Tibial nerve (tissue), 4 donors: Measurements from ENCODE around the gene CACTIN. TPM values are rescaled to one million over a fixed set of nuclear protein-coding genes. Genes with fewer than 3 reads are reported as not detected.
A peak's percentile ranks its signal among the peaks of the same experiment; 100 is the strongest.

Source experiments
- DNase-seq, 2 donors: peaks; one replicate each; pipeline ENCODE4 v3.0.0-alpha.2; 2019; ENCODE audit warnings: low spot score in 2 of 2
- H3K27ac ChIP-seq, 4 donors: fragments of 200-600 bp; sonication (generic) in 3 of 4; one replicate each; pipeline ENCODE4 v1.5.1; 2017 to 2019; ENCODE audit warnings: mild to moderate bottlenecking in 1 of 4
- H3K27me3 ChIP-seq, 2 donors: fragments of 200-600 bp; sonication (generic) in 1 of 2; one replicate each; pipeline versions ENCODE4 v1.5.1 to v1.6.0; 2017 to 2019
- H3K36me3 ChIP-seq, 3 donors: fragments of 200-600 bp; sonication (generic); one replicate each; pipeline ENCODE4 v1.5.1; 2018 to 2019
- H3K4me1 ChIP-seq, 4 donors: fragments of 200-600 bp; sonication (generic) in 3 of 4; one replicate each; pipeline ENCODE4 v1.5.1; 2017 to 2019
- H3K4me3 ChIP-seq, 4 donors: fragments of 200-600 bp; sonication (generic) in 3 of 4; one replicate each; pipeline ENCODE4 v1.5.1; 2017 to 2019; ENCODE audit warnings: mild to moderate bottlenecking in 1 of 4, moderate library complexity in 1 of 4
- H3K9me3 ChIP-seq, 4 donors: fragments of 200-600 bp; sonication (generic) in 3 of 4; one replicate each; pipeline ENCODE4 v1.5.1; 2017 to 2019
- CTCF ChIP-seq, 5 experiments: fragments of 200-600 bp in 3 of 5; fragments of 450-650 bp in 2 of 5; sonication (generic) in 3 of 5; IDR thresholded peaks; one replicate each; pipeline ENCODE4 v1.5.1; 2016 to 2019; ENCODE audit warnings: antibody characterized with exemption in 5 of 5, mild to moderate bottlenecking in 3 of 5, moderate library complexity in 2 of 5
- EP300 ChIP-seq, 2 donors: sonication (generic); formaldehyde crosslinking; IDR thresholded peaks; one replicate each; pipeline ENCODE4 v1.6.1; 2017; ENCODE audit warnings: antibody characterized with exemption in 2 of 2, mild to moderate bottlenecking in 1 of 2
- POLR2A ChIP-seq, 2 donors: fragments of 450-650 bp; IDR thresholded peaks; one replicate each; pipeline ENCODE4 v1.6.1; 2017; ENCODE audit warnings: antibody characterized with exemption in 2 of 2, mild to moderate bottlenecking in 2 of 2, moderate library complexity in 2 of 2
- WGBS, 2 donors: methylation state at CpG; one replicate each; pipeline ENCODE4 v1.1.5; 2018; 5-methylcytosine and 5-hydroxymethylcytosine counted together
- total RNA-seq, 4 donors: library from RNA; depleted of rRNA; stranded (reverse); fragments of >200 nt; gene quantifications; one replicate each; pipeline ENCODE4 v1.1.0, GENCODE V29; 2016

The CACTIN gene
- total RNA-seq, 4 donors from 2014 or later, result 22.9 to 59.1 (median 42.7) TPM

GRCh38 chr19:3672575-3672948 is 46.0 kb upstream of the CACTIN start:
- H3K4me1 ChIP-seq, result peaks cover 5 to 50% (median 42%) of the 10 kb centered on the region in 4 donors
- 89 to 90% methylated on average over 6 of the region's 8 CpGs for WGBS, 2 donors

GRCh38 chr19:3671680-3672574 is 45.3 kb upstream of the CACTIN start:
- Histone ChIP-seq H3K27ac (peak overlapping the region; percentile 90 to 99 (median 93)), H3K36me3 (peaks cover 0 to 27% (median 0%) of the 10 kb centered on the region in 3 donors), H3K4me1 (peaks cover 5 to 53% (median 42%) of the 10 kb centered on the region in 4 donors), H3K4me3 (peak overlapping the region in 1 of 4 donors; percentile 36), H3K27me3 (no peaks in the 10 kb centered on the region), H3K9me3 (peaks cover 0 to 12% (median 0%) of the 10 kb centered on the region in 4 donors)
- no peak for DNase-seq
- WGBS, 2 donors, result 47 to 57% methylated on average over 28 to 40 of the region's 40 CpGs
- peak in 1 of 5 experiments; percentile 7 for TF ChIP-seq CTCF (IDR thresholded peaks at IDR 0.05)
- TF ChIP-seq EP300 (IDR thresholded peaks at IDR 0.05), result no peak

More at GRCh38 chr19:3672575-3672948, 46.0 kb upstream of the CACTIN start:
- H3K36me3 ChIP-seq, result peaks cover 0 to 24% (median 0%) of the 10 kb centered on the region in 3 donors
- no peak for TF ChIP-seq CTCF (IDR thresholded peaks at IDR 0.05)
- TF ChIP-seq POLR2A (IDR thresholded peaks at IDR 0.05), result no peak
- no peak for TF ChIP-seq EP300 (IDR thresholded peaks at IDR 0.05)
- peak overlapping the region; percentile 90 to 99 (median 93) for H3K27ac ChIP-seq
- no peak for DNase-seq
- no peak overlapping the region for H3K4me3 ChIP-seq
- H3K9me3 ChIP-seq, result peaks cover 0 to 12% (median 0%) of the 10 kb centered on the region in 4 donors
- no peaks in the 10 kb centered on the region for H3K27me3 ChIP-seq

GRCh38 chr19:3670796-3671679 is 44.4 kb upstream of the CACTIN start:
- WGBS, 2 donors, result 14 to 16% methylated on average over 40 to 44 of the region's 45 CpGs
- peaks cover 0 to 12% (median 0%) of the 10 kb centered on the region in 4 donors for H3K9me3 ChIP-seq
- no peaks in the 10 kb centered on the region for H3K27me3 ChIP-seq
- H3K4me1 ChIP-seq, result peaks cover 5 to 57% (median 42%) of the 10 kb centered on the region in 4 donors
- TF ChIP-seq CTCF (IDR thresholded peaks at IDR 0.05) (no peak), EP300 (IDR thresholded peaks at IDR 0.05) (peak; percentile 82 to 83), POLR2A (IDR thresholded peaks at IDR 0.05) (peak in 1 of 2 donors; percentile 15)
- H3K36me3 ChIP-seq, result peaks cover 0 to 32% (median 0%) of the 10 kb centered on the region in 3 donors
- H3K27ac ChIP-seq, result peak overlapping the region; percentile 90 to 99 (median 93)
- DNase-seq, result peak; percentile 65 to 74
- H3K4me3 ChIP-seq, result peak overlapping the region in 3 of 4 donors; percentile 30 to 36 (median 30)

- Histone ChIP-seq H3K27me3 (no peaks in the 10 kb centered on the region), H3K36me3 (peaks cover 0 to 30% (median 0%) of the 10 kb centered on the region in 3 donors), H3K4me1 (peaks cover 5 to 63% (median 42%) of the 10 kb centered on the region in 4 donors), H3K27ac (peak overlapping the region; percentile 90 to 99 (median 93)), H3K4me3 (peak overlapping the region in 3 of 4 donors; percentile 30 to 36 (median 30)), H3K9me3 (peaks cover 0 to 12% (median 0%) of the 10 kb centered on the region in 4 donors)
- WGBS, 2 donors, result 26 to 28% methylated on average over 6 to 27 of the region's 33 CpGs
- peak; percentile 81 to 87 for DNase-seq
- TF ChIP-seq EP300 (IDR thresholded peaks at IDR 0.05), result peak; percentile 69 to 91
- TF ChIP-seq CTCF (IDR thresholded peaks at IDR 0.05), result peak in 2 of 5 experiments; percentile 5 to 7
- peak; percentile 35 to 69 for TF ChIP-seq POLR2A (IDR thresholded peaks at IDR 0.05)
Measured at GRCh38 chr19:3669947-3670795, 43.6 kb upstream of the CACTIN start.
